ENCODE data around the gene USP43.

DNA sequence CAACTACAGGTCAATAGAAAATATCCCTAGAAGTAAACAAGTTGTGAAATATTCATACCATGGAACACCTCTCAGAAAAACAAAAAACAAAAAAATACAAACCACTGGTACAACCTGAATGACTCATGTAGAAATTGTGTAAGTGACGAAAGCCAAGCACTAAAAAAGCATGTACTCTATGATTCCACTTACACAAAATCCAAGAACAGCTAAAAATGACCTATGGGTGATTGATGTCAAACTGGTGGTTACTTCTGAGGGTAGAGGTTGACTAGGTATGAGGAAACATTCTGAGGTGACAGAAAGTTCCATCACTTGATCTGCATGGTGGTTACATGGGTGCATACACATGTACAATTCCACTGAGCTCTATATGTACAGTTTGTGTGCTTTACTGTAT, 114.9 kb downstream of the USP43 start:
- TF ChIP-seq, protein P1, sequence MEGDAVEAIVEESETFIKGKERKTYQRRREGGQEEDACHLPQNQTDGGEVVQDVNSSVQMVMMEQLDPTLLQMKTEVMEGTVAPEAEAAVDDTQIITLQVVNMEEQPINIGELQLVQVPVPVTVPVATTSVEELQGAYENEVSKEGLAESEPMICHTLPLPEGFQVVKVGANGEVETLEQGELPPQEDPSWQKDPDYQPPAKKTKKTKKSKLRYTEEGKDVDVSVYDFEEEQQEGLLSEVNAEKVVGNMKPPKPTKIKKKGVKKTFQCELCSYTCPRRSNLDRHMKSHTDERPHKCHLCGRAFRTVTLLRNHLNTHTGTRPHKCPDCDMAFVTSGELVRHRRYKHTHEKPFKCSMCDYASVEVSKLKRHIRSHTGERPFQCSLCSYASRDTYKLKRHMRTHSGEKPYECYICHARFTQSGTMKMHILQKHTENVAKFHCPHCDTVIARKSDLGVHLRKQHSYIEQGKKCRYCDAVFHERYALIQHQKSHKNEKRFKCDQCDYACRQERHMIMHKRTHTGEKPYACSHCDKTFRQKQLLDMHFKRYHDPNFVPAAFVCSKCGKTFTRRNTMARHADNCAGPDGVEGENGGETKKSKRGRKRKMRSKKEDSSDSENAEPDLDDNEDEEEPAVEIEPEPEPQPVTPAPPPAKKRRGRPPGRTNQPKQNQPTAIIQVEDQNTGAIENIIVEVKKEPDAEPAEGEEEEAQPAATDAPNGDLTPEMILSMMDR (IDR thresholded peaks at IDR 0.05): no peak
- TF ChIP-seq EZH2 (IDR thresholded peaks at IDR 0.05; ENCODE audit: borderline replicate concordance, insufficient read depth, low read depth, low read length, poor library complexity, severe bottlenecking): no peak
